ENCODE results near the gene UBASH3A.
A peak's percentile ranks its signal among the peaks of the same experiment; 100 is the strongest.

UBASH3A gene

DNA sequence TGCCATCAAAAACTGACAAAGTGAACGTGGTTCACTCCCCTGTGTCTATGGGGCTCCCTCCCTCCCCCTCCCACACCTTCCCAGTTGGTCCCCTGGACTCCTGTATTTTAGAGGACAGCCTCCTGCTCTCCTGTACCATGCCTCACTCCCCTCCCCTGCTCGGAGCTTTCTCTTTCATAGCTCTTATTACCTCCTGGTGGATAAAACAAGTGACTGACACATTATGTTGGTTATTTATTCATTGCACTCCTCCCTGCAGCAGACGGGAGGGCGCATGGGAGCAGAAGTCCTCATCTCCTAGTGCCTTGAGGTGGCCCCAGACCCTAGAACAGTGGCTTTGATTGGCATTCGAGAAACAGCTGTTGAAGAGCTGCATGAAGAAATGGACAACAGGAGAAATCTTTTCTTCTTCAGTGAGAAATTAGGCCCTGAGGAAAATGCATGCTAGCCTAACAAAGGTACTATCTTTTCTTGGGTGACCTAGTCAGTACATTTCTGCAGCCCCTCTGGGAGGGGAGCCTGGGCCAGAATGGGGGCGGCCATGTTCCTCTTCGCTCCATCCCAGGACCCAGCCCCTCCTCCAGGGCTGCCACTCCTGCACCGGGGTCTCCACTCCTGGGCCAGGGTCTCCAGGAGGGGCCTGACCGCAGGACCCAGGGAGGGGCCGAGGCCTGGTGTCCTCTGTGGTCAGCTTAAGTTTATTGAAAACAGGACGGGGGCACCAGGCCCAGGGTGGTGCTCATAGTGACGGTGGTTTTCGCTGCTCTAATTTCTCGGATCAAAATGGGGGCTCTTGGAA, 36.1 kb upstream of the UBASH3A start:
- TF ChIP-seq ZFX (IDR thresholded peaks at IDR 0.05) = no peak
- TF ChIP-seq, protein P1, sequence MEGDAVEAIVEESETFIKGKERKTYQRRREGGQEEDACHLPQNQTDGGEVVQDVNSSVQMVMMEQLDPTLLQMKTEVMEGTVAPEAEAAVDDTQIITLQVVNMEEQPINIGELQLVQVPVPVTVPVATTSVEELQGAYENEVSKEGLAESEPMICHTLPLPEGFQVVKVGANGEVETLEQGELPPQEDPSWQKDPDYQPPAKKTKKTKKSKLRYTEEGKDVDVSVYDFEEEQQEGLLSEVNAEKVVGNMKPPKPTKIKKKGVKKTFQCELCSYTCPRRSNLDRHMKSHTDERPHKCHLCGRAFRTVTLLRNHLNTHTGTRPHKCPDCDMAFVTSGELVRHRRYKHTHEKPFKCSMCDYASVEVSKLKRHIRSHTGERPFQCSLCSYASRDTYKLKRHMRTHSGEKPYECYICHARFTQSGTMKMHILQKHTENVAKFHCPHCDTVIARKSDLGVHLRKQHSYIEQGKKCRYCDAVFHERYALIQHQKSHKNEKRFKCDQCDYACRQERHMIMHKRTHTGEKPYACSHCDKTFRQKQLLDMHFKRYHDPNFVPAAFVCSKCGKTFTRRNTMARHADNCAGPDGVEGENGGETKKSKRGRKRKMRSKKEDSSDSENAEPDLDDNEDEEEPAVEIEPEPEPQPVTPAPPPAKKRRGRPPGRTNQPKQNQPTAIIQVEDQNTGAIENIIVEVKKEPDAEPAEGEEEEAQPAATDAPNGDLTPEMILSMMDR (conservative IDR thresholded peaks at IDR 0.05) = no peak
- H3K27ac ChIP-seq = peak overlapping the region; percentile 59

- H3K27ac ChIP-seq = no peak overlapping the region
These were observed 33.9 kb upstream of the UBASH3A start for GRCh38 chr21:42369821-42370220.

DNA sequence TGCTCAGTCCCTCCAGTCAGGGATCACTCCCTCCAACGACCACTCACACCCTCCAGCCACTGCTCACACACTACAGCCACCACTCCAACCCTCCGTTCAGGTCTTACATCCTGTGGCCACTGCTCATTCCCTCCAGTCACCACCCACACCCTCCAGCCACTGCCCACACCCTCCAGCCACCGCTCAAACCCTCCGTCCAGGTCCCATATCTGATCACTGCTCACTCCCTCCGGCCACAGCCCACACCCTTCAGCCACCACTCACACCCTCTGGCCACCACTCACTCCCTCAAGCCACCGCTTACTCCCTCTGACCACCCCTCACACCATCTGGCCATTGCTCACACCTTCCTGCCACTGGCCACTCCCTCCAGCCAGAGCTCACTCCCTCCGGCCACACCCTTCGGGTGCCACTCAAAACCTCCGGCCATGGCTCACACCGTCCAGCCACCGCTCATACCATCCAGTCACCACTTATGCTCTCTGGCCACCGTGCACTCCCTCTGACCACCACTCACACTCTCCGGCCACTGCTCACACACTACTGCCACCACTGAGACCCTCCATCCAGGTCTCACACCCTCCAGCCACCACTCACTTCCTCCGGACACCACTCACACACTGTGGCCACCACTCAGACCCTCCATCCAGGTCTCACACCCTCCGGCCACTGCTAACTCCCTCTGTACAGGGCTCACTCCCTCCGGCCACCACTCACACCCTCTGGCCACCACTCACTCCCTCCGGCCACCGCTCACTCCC, 32.6 kb upstream of the UBASH3A start:
- no peak for TF ChIP-seq ZFX (IDR thresholded peaks at IDR 0.05)
- TF ChIP-seq, protein P1 (conservative IDR thresholded peaks at IDR 0.05) = no peak
- H3K27ac ChIP-seq = no peak overlapping the region

More at GRCh38 chr21:42369821-42370220, 33.9 kb upstream of the UBASH3A start:
- TF ChIP-seq, protein P1 (conservative IDR thresholded peaks at IDR 0.05) = no peak
- no peak for TF ChIP-seq ZFX (IDR thresholded peaks at IDR 0.05)

DNA sequence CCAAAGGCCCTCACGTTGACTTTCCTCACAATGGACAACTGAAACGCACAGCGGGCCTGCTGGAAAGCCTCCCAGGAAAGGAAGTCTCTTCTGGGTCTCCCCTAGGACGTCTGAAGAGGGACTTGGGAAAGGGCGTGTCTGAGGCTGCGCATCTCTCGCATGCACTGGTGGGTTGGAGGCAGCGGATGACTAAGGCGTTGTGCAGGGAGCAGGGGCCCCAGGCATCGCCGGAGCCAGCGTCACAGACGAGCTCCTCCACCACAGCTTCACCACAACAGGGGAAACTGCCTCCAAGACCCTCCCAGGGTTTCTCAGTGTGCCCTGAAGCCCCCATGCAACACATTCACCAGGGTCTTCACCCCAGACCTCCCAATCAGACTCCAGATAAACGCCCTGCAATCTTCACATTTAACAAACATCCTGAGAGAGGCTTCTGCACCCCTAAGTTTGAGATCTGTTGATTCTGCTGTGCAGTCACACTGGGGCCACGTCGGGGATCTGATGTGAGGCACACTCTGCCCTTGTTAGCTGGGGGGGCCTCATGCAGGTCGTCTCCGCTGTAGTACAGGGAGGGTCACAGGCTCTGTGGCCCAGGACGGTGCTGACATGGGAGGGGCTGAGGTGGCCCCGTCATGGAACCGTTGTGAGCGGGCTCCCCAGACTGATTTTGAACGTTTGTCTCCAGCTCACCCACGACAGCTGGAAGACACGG, 30.4 kb upstream of the UBASH3A start:
- TF ChIP-seq ZFX (IDR thresholded peaks at IDR 0.05) = no peak
- no peak overlapping the region for H3K27ac ChIP-seq

- no peak overlapping the region for H3K27ac ChIP-seq
- TF ChIP-seq, protein P1 (conservative IDR thresholded peaks at IDR 0.05) = no peak
- no peak for TF ChIP-seq ZFX (IDR thresholded peaks at IDR 0.05)
These were observed 29.7 kb upstream of the UBASH3A start for GRCh38 chr21:42373908-42374455.

GRCh38 chr21:42374457-42374856, 29.2 kb upstream of the UBASH3A start:
- TF ChIP-seq ZFX (IDR thresholded peaks at IDR 0.05) = no peak
- TF ChIP-seq, protein P1 (conservative IDR thresholded peaks at IDR 0.05) = no peak
- no peak overlapping the region for H3K27ac ChIP-seq

- H3K27ac ChIP-seq = no peak overlapping the region
- TF ChIP-seq, protein P1 (conservative IDR thresholded peaks at IDR 0.05) = no peak
- no peak for TF ChIP-seq ZFX (IDR thresholded peaks at IDR 0.05)
These were observed 28.7 kb upstream of the UBASH3A start for GRCh38 chr21:42374864-42375499.
